ENCODE data around the gene AFF2.

AFF2 gene

GRCh38 chrX:148568763-148569162, 68.3 kb downstream of the AFF2 start:
- DNase-seq (ENCODE audit: low read depth, low spot score) = no peak
- Histone ChIP-seq H3K9me3 (ENCODE audit: insufficient read depth, low read length) (no peaks in the 10 kb centered on the region), H3K4me1 (ENCODE audit: insufficient read depth, insufficient read length) (no peaks in the 10 kb centered on the region), H3K9ac (ENCODE audit: insufficient read length, low read depth) (no peak overlapping the region), H3K27me3 (ENCODE audit: insufficient read depth, insufficient read length) (no peaks in the 10 kb centered on the region), H3K4me3 (ENCODE audit: insufficient read length, low read depth) (no peak overlapping the region), H3K36me3 (ENCODE audit: insufficient read depth, insufficient read length, low read length) (no peaks in the 10 kb centered on the region)
- TF ChIP-seq YY1 (IDR thresholded peaks at IDR 0.05; ENCODE audit: insufficient read depth, insufficient read length) (no peak), SUZ12 (IDR thresholded peaks at IDR 0.05; ENCODE audit: extremely low read depth, insufficient read depth, insufficient read length) (no peak), ZNF274 (IDR thresholded peaks at IDR 0.05; ENCODE audit: low read depth, low read length) (no peak)

- no peak for DNase-seq (ENCODE audit: low read depth, low spot score)
- Histone ChIP-seq H3K27me3 (ENCODE audit: insufficient read depth, insufficient read length) (no peaks in the 10 kb centered on the region), H3K9me3 (ENCODE audit: insufficient read depth, low read length) (no peaks in the 10 kb centered on the region), H3K36me3 (ENCODE audit: insufficient read depth, insufficient read length, low read length) (no peaks in the 10 kb centered on the region), H3K4me3 (ENCODE audit: insufficient read length, low read depth) (no peak overlapping the region), H3K4me1 (ENCODE audit: insufficient read depth, insufficient read length) (no peaks in the 10 kb centered on the region), H3K9ac (ENCODE audit: insufficient read length, low read depth) (no peak overlapping the region)
- TF ChIP-seq ZNF274 (IDR thresholded peaks at IDR 0.05; ENCODE audit: low read depth, low read length) (no peak), SUZ12 (IDR thresholded peaks at IDR 0.05; ENCODE audit: extremely low read depth, insufficient read depth, insufficient read length) (no peak), YY1 (IDR thresholded peaks at IDR 0.05; ENCODE audit: insufficient read depth, insufficient read length) (no peak)
These were observed 71.9 kb downstream of the AFF2 start for GRCh38 chrX:148572337-148572736.

GRCh38 chrX:148573119-148573518, 72.7 kb downstream of the AFF2 start:
- no peak overlapping the region for H3K4me3 ChIP-seq (ENCODE audit: insufficient read length, low read depth)
- no peaks in the 10 kb centered on the region for H3K27me3 ChIP-seq (ENCODE audit: insufficient read depth, insufficient read length)
- H3K9ac ChIP-seq (ENCODE audit: insufficient read length, low read depth) = no peak overlapping the region
- H3K36me3 ChIP-seq (ENCODE audit: insufficient read depth, insufficient read length, low read length) = no peaks in the 10 kb centered on the region
- no peaks in the 10 kb centered on the region for H3K9me3 ChIP-seq (ENCODE audit: insufficient read depth, low read length)
- H3K4me1 ChIP-seq (ENCODE audit: insufficient read depth, insufficient read length) = no peaks in the 10 kb centered on the region
- no peak for DNase-seq (ENCODE audit: low read depth, low spot score)
- TF ChIP-seq ZNF274 (IDR thresholded peaks at IDR 0.05; ENCODE audit: low read depth, low read length) (no peak), SUZ12 (IDR thresholded peaks at IDR 0.05; ENCODE audit: extremely low read depth, insufficient read depth, insufficient read length) (no peak), YY1 (IDR thresholded peaks at IDR 0.05; ENCODE audit: insufficient read depth, insufficient read length) (no peak)

GRCh38 chrX:148574237-148574973, 74.0 kb downstream of the AFF2 start:
- Histone ChIP-seq H3K4me1 (ENCODE audit: insufficient read depth, insufficient read length) (no peaks in the 10 kb centered on the region), H3K4me3 (ENCODE audit: insufficient read length, low read depth) (no peak overlapping the region), H3K27me3 (ENCODE audit: insufficient read depth, insufficient read length) (no peaks in the 10 kb centered on the region), H3K9me3 (ENCODE audit: insufficient read depth, low read length) (no peaks in the 10 kb centered on the region), H3K36me3 (ENCODE audit: insufficient read depth, insufficient read length, low read length) (no peaks in the 10 kb centered on the region), H3K9ac (ENCODE audit: insufficient read length, low read depth) (no peak overlapping the region)
- TF ChIP-seq SUZ12 (IDR thresholded peaks at IDR 0.05; ENCODE audit: extremely low read depth, insufficient read depth, insufficient read length) = no peak
- TF ChIP-seq YY1 (IDR thresholded peaks at IDR 0.05; ENCODE audit: insufficient read depth, insufficient read length) = no peak
- TF ChIP-seq ZNF274 (IDR thresholded peaks at IDR 0.05; ENCODE audit: low read depth, low read length) = no peak
- DNase-seq (ENCODE audit: low read depth, low spot score) = no peak

- TF ChIP-seq ZNF274 (IDR thresholded peaks at IDR 0.05; ENCODE audit: low read depth, low read length) (no peak), SUZ12 (IDR thresholded peaks at IDR 0.05; ENCODE audit: extremely low read depth, insufficient read depth, insufficient read length) (no peak)
- Histone ChIP-seq H3K4me3 (ENCODE audit: insufficient read length, low read depth) (no peak overlapping the region), H3K36me3 (ENCODE audit: insufficient read depth, insufficient read length, low read length) (no peaks in the 10 kb centered on the region), H3K9ac (ENCODE audit: insufficient read length, low read depth) (no peak overlapping the region), H3K27me3 (ENCODE audit: insufficient read depth, insufficient read length) (no peaks in the 10 kb centered on the region), H3K9me3 (ENCODE audit: insufficient read depth, low read length) (no peaks in the 10 kb centered on the region), H3K4me1 (ENCODE audit: insufficient read depth, insufficient read length) (no peaks in the 10 kb centered on the region)
- no peak for DNase-seq (ENCODE audit: low read depth, low spot score)
These were observed 76.0 kb downstream of the AFF2 start for GRCh38 chrX:148576396-148576795.

- no peak for DNase-seq (ENCODE audit: low read depth, low spot score)
- Histone ChIP-seq H3K36me3 (ENCODE audit: insufficient read depth, insufficient read length, low read length) (no peaks in the 10 kb centered on the region), H3K27me3 (ENCODE audit: insufficient read depth, insufficient read length) (no peaks in the 10 kb centered on the region), H3K9me3 (ENCODE audit: insufficient read depth, low read length) (no peaks in the 10 kb centered on the region), H3K9ac (ENCODE audit: insufficient read length, low read depth) (no peak overlapping the region), H3K4me3 (ENCODE audit: insufficient read length, low read depth) (no peak overlapping the region), H3K4me1 (ENCODE audit: insufficient read depth, insufficient read length) (no peaks in the 10 kb centered on the region)
- TF ChIP-seq YY1 (IDR thresholded peaks at IDR 0.05; ENCODE audit: insufficient read depth, insufficient read length) = no peak
- no peak for TF ChIP-seq SUZ12 (IDR thresholded peaks at IDR 0.05; ENCODE audit: extremely low read depth, insufficient read depth, insufficient read length)
- no peak for TF ChIP-seq ZNF274 (IDR thresholded peaks at IDR 0.05; ENCODE audit: low read depth, low read length)
These were observed 77.3 kb downstream of the AFF2 start for GRCh38 chrX:148577741-148578140.

GRCh38 chrX:148580016-148580415, 79.6 kb downstream of the AFF2 start:
- Histone ChIP-seq H3K9me3 (ENCODE audit: insufficient read depth, low read length) (no peaks in the 10 kb centered on the region), H3K9ac (ENCODE audit: insufficient read length, low read depth) (no peak overlapping the region), H3K27me3 (ENCODE audit: insufficient read depth, insufficient read length) (no peaks in the 10 kb centered on the region), H3K36me3 (ENCODE audit: insufficient read depth, insufficient read length, low read length) (no peaks in the 10 kb centered on the region), H3K4me1 (ENCODE audit: insufficient read depth, insufficient read length) (no peaks in the 10 kb centered on the region), H3K4me3 (ENCODE audit: insufficient read length, low read depth) (no peak overlapping the region)
- TF ChIP-seq SUZ12 (IDR thresholded peaks at IDR 0.05; ENCODE audit: extremely low read depth, insufficient read depth, insufficient read length) (no peak), ZNF274 (IDR thresholded peaks at IDR 0.05; ENCODE audit: low read depth, low read length) (no peak), YY1 (IDR thresholded peaks at IDR 0.05; ENCODE audit: insufficient read depth, insufficient read length) (no peak)
- no peak for DNase-seq (ENCODE audit: low read depth, low spot score)

Measured in NT2/D1 (cell line).